M059J (cell line): ENCODE data around the gene TLE4. TPM values are rescaled to one million over a fixed set of nuclear protein-coding genes. Genes with fewer than 3 reads are reported as not detected.
"Not testable (repeated sequence)": the region's sequence is repeated elsewhere in the genome, so short reads cannot be mapped to it uniquely, and the experiment has no call there.

Source experiments
- DNase-seq: peaks from one replicate; pipeline ENCODE4 v3.0.0-alpha.2; 2012; ENCODE audit warnings: low read depth
- total RNA-seq: library from RNA; depleted of rRNA; stranded (reverse); fragments of >200 nt; shearing (Covaris generic); gene quantifications from 2 replicates; pipeline ENCODE4 v1.2.3, GENCODE V29; 2014

TLE4 gene
- total RNA-seq, 1 experiment from 2014 or later = 307 TPM

DNA sequence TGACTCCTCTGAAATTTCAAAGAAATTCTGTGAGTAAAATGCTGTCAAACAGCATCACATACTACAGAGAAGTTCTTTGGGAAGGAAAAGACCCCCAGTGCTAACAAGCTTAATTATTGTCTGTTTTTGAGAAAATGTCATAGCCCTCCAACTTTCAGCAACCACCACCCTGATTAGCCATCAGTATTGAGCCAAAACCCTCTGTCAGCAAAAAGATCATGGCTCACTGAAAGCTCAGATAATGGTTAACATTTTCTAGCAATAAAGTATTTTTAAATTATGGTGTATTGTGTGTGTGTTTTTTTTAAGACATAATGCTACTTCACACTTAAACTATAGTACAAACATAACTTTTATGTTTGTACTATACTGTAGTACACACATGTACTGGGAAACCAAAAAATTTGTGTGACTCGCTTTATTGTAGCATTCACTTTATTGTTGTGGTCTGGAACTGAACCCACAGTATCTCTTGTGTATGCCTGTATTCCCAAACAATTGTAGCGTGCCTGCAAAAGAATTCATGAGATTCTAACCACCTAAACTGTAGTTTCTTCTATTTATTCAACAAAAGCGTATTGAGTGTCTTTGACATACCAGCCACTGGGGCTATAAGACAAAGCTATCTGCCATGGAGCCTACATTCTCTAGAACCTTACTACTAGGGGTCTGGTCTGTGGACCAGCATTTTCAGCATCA is 31.6 kb downstream of the TLE4 start:
- DNase-seq = peak; percentile 57

DNA sequence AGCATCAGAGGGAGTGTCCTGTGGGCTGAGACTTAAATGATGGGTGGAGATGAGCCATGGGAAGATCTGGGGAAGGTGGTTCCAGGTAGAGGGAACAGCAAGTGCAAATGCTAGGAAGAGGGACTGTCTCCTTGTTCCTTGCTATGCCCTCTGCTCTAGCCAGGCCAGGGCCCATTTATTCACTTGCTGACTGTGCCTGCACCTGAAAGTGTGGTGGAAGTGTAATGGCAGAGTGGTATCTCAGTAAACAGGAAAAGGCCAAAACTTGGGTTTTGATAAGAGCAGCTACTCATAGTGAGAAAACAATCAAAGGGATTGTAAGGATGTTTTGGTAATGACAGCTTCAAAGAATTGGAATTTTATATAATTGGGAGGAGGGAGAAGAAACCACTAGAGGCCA is 32.4 kb downstream of the TLE4 start:
- DNase-seq = no peak

DNA sequence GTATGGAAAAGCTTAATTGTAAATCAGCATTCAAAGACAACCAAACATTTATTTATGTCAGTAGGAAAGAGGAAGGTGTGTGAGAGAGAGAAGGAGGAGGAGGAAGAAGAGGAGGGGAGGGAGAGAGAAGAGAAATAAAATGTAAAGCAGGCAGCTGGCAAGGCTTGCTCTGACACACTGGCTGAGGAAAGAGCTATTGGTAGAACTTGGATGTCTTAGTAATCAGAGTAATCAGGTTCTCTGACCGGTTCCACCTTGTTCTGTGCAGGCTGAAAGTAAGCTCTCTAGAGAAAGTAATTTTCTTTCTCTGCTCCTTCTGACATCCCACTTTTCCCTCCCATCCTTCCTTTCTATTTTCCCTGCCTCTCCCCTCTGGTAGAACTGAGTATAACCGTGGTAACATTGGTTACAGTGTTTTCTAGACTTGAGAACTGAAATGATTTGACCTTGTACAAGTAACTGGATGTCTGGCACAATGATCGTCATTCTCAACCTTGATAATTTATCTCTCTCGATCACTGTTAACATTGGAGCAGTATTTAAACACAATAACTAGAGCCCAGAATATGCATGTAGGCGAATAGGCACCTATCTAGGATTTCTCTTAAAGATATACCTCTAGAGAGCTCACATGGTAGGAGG is 33.3 kb downstream of the TLE4 start:
- DNase-seq = no peak

DNA sequence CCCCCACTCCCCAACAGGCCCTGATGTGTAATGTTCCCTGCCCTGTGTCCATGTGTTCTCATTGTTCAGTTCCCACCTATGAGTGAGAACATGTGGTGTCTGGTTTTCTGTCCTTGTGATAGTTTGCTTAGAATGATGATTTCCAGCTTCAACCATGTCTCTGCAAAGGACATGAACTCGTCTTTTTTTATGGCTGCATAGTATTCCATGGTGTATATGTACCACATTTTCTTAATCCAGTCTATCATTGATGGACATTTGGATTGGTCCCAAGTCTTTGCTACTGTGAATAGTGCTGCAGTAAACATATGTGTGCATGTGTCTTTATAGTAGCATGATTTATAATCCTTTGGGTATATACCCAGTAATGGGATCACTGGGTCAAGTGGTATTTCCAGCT is 34.8 kb downstream of the TLE4 start:
- DNase-seq = not testable (repeated sequence)

DNA sequence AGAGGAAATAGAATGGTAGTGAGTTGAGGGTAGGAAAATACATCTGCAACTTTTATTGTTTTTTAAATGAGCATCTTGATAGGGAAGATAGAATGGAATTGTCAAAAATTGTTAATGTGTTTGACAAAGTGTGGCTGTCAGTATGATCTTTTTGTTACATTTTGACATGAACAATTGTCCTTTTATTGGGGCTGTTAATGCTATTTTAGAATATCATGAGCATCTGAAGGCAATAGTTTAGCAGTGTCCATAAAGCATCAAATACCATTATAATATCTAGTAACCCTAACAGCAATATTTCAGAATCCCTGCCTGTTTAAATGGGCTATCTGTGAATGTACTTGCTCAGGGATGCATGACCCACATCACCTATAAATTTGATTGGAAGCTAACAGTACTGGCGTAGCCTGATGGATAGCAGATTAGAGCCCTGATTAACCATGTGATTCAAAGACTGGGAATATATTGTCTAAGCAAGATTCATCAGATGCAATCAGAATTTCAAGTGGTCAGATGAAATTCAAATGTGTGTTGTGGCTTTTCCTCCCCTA is 37.8 kb downstream of the TLE4 start:
- DNase-seq = no peak

DNA sequence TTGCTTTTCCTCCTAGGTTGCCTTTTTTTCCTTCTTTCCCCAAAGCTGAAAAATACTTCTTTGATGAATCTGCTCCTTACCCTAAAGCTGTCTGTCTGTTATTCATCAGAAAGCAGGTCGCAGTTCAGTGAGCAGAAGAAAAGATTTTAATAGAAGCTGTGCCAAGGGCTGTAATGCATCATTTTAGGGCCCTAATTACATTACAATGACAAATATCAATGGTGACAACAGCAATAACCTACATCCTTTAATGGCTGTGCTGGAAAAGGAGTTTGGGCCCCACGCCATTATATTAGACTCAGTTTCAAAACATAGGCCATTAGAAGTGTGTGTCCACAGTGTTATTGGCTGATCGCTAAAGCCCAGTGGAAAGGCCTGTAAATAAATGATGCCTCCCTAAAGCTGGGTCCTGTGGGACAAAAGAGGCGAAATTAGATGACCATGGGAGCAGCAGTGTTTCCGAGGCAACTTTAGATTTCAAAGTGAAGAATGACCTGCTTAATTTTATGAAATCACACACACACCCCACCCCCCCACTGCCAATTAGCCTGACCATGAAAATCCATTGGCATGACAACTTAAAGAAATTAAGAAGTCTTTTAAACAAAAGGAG is 38.4 kb downstream of the TLE4 start:
- peak; percentile 88 for DNase-seq

DNA sequence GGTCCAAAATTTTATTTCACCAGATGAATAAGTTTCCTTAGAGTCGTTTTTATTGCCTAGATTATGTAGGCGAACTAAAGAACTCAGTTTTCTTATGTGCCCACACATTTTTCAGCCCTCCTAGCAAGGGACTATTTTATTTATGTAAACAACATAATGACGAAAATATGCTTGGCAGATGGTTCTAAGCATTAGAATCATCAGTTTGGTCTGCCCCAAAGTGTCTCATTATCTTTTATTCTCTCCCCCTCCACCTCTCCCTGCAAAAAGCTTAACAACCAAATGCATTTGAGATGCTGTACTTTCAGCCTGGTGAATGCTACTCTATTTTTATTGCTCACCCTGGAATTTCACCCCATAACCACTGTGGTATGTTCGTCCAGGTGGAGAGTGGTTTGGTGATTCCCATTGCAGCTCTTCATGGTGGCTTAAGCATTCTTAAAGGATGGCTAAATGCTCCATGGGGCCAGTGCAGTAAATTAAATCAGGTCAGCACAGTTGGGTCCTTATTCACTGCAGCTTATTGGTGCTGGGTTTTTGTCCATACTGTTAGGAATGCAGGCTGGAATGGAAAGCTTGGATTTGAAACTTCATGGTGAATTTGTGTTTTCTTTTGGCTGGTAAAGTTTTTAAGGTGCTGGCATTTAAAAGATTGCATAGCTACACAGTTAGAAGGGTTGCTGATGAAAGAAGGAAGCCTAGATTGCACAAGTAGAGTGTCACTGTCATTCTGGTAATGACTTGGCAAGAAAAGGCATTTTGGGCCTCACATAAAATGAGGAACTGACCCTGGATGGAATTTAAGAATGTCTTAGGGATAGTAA is 39.2 kb downstream of the TLE4 start:
- DNase-seq = peak; percentile 97

DNA sequence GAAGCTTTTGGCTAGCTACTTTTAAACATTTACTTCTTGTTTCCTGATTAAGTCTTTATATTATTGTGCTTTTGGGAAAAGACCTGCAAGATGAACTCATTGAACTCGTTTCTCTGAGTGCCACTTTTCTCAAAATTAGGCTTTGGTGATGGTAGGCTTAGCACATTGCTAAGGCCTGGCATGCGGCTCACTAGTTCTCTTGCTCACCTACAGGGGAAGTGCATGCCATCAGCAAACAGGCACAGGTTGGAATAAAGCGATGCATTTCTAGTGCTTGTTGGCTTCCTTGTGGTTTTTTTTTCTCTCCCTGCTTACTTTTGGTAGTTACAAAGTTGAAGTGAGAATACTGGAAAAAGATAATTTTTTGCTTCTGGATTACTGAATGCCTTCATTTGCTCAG is 41.4 kb downstream of the TLE4 start:
- no peak for DNase-seq

DNA sequence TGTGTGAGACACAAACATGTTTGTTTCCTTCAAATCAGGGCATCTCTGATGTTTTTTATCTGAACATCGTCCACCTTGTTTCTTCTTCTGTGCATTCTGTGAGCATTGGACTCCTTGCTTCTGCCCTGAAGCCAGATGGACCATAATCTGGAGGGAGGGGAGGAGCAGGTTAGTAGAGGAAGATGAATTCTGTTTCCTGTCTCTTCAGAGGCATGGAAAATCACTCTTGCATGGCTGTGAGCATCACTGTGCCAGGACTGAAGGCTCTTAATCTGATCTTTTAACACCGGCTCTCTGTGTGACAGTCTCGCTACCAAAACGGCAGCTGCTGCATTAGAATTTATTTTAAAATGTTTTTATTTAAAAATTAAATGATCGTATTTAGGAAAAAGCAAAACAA is 43.3 kb downstream of the TLE4 start:
- no peak for DNase-seq

DNA sequence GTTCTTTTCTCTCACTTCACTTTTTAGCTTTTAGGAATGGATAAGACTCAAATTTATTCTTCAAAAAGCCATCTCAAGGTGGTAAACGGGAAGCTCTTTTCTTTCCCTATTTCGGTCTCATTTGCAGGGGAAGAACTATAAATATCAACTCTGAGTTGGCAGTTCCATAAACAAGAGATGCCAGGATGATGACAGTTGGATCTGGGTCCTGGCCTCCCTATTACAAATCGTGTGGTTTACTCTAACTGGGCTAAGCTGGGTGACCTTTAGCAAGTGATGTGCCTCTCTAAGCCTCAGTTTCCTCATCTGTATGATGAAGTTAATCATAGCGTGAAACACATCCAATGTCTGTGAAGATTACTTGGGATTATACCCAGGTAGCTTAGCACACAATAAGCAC is 44.2 kb downstream of the TLE4 start:
- peak; percentile 78 for DNase-seq

DNA sequence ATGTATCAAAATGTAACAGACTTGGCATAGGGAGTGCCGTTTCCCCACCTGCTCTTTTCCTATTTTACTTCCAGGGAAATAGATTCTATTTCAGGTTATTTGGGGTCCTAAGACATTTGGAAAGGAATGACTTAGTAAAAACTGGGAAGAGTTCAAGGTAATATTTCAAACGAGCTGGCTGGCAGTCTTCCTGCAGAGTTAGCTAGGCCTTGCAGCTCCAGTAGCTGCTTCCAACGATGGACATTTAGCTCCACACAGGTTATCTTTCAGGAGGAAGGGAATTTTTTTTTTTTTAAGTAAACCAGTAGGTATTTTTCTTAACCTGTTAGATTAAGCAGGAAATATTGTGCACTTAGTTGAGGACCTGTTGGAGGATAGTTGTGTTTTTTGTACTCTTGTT is 45.2 kb downstream of the TLE4 start:
- DNase-seq = no peak

DNA sequence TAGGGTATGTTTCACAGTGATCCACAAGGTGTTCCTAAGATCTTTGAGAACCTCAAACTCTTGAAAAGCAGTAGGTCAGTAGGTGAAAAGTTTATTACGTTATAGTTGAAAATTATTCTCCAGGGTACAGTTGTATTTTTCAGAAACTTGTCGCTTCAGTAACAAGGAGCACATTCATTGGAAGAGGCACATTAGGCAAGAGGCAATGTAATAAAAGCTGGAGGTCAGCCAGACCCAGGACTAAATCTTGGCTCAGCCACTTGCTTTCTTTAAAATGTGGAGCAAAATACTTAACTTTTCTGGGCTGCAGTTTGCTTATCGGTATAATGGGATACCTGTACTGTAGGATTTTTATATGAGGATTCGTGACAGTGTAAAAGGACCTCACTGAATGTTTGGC is 45.6 kb downstream of the TLE4 start:
- DNase-seq = peak; percentile 34

DNA sequence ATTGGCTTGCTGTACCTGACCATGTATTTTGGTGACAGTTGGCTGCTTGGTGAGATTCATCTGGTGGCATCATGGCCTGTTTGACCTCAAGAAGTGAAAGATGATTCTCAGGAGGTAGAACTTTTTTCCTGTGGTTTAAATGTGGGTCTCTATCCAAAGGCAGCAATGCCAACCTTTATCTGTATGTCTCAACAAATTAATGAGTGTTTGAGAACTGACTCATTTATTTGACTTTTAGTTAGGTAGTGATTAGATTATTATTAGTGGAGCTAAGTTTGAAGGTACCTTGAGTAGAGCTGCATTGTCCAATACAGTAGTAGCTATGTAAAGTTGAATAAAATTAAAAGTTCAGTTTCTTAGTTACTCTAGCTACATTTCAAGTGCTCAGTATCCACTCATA is 48.2 kb downstream of the TLE4 start:
- peak; percentile 28 for DNase-seq

DNA sequence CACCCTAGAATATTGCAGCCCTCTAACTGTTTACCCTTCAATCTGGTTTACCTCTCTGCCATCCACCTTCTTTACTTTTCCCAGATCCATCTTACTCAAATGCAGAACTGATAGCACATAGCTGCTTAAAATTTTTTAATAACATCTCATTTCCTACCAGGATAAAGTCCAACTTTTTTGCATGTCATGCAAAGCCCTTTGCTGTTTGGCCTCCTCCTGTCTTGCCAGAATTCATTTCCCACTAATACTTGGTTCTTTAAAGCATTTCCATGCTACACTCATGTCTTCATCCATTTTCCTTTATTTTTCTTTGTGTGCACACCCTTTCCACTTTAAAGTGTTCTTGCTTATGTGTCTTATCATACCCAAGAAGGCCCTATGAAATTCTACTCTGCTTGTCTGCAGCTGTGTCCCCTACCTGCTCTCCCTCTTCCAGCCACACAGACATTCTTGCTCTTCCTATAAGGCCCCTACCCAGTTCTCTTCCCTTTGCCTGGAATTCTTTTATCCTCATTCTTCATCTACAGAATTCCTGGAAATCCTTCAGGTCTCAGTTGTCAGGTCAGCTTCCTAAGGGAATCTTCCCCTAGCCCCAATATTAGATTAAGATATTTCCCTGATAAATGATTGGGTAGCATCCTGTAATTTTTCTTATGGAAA is 50.3 kb downstream of the TLE4 start:
- DNase-seq = no peak

DNA sequence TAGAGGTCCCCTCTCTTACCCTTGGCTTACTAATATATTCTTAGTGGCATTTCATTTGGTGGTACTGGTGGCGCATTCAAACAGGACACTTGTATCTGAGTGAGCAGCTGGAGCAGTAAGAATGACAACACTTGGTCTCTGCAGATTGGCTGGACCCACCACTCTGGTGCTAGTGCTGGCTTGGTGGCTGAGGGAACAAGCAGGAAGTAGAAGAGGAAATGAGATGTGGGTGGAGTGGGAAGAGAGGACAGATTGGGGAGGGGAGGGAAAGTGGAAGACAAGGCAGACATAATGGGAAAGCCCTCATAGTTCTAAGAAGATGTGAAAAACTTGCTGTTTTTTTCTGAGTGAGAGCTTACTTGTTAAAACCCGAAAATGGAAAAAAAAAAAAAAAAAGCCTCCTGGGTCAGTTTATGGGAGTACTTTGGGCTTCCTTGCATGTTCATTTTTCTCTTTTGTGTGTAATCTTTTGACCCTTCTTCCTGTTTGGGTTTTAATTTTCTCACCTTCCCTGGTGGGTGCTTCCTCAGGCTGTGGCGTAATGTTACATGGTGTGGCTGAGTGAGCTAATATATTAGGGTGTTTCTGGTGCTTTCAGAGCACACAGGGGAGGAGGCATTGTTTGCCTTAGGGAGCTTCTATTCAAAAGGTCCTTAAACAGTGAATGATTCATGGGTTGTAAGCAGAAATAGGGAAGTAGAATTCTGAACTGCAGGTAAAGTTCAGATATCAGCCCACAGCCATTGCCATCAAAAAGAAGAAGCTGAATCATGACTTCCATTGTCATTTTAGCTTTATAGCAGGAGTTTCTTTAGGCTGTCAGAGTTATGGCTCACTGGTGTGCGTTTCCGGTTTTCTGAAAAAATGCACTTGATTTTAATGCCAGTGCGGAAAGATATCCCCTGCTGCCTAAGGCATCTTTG is 52.3 kb downstream of the TLE4 start:
- peak; percentile 61 for DNase-seq

DNA sequence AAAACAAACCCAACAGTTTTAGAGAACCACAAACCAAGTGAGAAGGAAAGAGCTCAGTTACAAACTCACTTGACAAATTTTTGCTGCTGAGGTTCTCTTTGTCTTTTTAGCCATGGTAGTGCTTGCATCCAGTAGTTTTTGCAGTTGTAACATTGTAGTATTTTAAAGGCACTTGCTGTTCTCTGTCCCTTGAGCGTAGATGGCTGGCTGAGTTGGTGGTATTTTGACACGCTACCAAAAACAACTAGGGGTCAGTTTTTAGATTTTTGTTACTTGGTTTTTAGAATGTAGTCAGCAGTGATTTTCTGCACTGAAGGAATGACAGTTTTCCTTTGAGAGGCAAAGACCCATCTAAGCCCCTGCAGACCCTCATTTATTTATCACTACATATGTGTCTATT is 58.0 kb downstream of the TLE4 start:
- DNase-seq = no peak

DNA sequence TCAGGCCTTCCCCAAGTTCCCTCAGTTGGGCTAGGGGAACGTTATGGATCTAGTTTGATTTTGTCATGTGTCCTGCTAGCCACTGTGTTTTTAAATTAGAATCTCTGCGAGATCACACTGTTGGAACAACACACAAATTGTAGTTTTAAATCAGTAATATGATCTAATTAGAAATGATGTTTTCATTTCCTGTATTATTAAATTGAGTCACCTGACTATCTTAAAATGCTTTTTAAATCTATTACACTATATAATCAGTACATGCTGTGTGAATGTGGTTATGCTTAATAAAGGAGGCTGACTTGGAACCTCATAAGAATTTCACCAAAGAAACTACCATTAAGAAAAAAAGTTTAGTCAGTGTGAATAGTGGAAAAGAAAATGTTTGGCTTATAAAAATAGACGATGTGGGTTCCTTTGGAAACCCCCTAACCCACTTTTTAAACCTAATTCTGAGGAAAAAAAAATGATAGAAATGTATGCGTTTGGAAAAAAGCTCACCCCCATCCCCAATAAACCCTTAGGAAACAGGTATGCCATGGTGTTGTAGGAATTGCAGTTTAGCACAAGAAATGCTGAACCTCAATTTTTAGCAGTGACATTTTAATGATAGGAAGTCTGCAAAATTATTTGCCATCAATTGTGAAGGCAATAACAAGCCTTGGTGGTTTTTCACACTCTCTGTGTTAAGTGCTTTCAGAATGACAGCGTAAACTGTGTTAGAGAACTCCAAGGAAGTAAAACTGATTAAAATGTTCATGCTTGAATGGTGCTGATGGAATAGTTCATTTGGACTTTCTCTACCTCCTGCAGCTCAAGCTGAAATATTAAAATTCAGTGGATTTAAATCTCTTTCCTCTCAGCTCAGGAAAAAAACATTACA is 59.0 kb downstream of the TLE4 start:
- DNase-seq = no peak

DNA sequence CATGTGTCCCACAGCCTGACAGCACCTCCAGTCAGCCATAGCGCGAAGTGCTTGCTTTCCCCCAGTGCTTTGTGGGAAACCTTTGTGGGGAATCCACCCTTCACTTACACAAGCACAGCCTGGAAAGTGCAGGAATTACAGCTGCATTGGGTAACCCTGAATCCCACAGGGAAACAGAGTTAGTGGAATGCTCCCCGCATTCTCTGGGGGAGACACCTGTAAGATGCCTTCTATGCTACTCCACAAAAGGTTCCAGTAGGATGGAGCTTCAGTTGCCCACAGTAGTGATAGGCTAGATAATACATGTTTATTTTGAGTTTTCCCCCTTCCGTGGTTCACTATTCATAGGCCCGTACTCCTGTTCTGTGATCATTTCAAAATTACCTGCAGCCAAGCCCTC is 60.3 kb downstream of the TLE4 start:
- DNase-seq = no peak

DNA sequence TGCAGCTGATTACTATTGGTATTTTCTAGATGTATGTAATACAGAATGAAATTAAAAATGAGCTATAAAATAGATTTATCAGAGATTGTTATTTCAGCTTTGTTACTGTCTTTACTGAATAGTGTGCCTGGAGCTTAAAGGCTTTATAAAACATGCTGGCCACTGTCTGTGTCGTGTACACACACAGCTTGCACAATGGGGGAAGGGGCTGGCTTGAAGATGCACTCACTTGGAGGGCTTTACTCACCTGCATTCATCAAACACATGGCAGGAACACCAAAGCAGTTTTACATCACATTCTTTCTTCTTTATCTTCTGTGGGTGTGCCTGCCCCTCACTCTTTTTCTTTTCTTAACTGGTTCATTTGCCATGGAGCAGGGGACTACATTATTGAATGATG is 60.9 kb downstream of the TLE4 start:
- DNase-seq = no peak

DNA sequence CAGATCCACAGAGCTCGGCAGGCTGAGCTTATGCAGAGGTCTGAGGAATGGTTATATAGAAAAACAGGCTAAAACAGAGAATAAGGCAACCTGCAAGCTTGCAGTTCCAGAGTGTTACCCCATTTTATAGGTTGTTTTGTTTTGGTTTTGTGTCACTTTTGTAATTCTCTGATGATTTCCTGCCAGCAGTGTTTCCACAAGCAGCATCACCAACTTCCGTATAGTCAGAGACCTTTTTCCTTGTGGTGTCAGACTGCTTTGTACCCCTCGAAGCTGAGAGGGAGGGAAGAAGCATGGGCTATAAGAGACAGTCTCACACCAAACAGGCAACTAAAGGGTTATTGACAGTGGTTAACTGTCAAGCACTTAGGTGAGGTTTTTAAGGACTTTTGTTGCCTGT is 61.8 kb downstream of the TLE4 start:
- no peak for DNase-seq
